ENCODE measurements around the gene TEX48. TPM values are rescaled to one million over a fixed set of nuclear protein-coding genes. Genes with fewer than 3 reads are reported as not detected.

Gene TEX48
- polyA plus RNA-seq, 4 donors = not detected

DNA sequence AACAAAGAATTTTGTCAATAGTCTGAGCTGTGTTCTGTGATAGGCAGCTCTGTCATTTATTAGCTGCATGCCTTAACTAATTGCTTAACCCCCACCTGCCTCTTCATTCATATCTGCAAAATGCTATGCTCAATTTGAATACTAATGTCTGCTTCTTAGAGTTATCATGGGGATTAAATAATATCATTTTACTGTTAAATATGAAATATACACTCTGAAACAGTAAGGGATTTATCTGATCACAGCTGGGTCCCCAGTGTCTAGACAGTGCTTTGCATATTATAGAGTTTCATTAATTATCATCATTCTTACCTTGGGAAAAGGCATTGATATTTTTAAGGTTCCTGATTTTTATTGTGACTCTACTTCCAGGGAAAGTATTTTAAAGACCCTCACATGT is 12.0 kb downstream of the TEX48 start:
- DNase-seq (ENCODE audit: low read depth in 4 of 4, low spot score in 3 of 4) = no peak

- no peak for DNase-seq (ENCODE audit: low read depth in 4 of 4, low spot score in 3 of 4)
Measured at GRCh38 chr9:114668146-114668545, 13.8 kb downstream of the TEX48 start.

- no peak for DNase-seq (ENCODE audit: low read depth in 4 of 4, low spot score in 3 of 4)
Measured at GRCh38 chr9:114666851-114667250, 15.1 kb downstream of the TEX48 start.

- no peak for DNase-seq (ENCODE audit: low read depth in 4 of 4, low spot score in 3 of 4)
Measured at GRCh38 chr9:114666401-114666800, 15.6 kb downstream of the TEX48 start.

- no peak for DNase-seq (ENCODE audit: low read depth in 4 of 4, low spot score in 3 of 4)
Measured at GRCh38 chr9:114664181-114664580, 17.8 kb downstream of the TEX48 start.

DNA sequence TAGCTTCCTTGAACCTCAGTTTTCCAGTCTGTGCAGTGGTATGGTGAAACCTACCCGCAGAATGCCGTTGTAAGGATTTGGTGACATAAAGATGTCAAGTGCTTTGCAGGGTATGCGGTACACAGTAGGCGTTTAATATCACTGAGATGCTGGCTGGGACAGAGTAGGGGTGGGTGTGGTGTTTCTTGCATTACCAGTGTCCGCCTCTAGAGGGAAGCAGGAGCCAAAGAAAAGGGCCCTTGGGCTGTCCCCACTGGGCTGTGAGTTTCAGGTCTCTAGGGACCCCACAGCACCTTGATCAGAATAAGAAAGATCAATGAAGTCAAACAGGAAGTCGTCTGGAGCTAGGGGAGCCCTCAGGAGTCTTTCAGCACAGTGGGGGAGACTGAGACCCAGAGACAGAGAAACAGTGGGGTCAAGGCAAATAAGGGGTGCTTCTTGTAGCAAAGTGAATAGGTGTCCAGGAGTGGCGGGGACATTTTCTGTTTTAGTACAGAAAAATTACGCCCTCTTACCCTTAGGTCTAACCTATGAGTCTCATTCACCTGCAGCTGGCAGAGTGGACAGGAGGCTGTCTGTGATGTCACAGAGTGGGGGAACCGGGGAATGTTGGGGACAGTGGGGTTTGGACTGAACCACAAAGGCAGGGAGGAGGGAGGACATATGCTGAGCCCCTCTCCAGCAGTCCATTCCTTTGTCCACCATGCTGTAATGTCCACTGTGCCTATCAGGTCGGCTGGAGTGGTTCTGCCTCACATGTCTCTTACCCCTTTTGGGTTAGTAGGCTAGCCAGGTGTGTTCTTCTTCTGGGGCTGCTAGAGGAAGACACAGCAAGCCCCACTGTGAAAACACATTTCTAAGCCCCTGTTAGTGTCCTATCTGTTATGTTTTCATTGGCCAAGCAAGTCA is 19.7 kb downstream of the TEX48 start:
- DNase-seq (ENCODE audit: low read depth in 4 of 4, low spot score in 3 of 4) = peak in 1 of 4 donors; percentile 12

DNA sequence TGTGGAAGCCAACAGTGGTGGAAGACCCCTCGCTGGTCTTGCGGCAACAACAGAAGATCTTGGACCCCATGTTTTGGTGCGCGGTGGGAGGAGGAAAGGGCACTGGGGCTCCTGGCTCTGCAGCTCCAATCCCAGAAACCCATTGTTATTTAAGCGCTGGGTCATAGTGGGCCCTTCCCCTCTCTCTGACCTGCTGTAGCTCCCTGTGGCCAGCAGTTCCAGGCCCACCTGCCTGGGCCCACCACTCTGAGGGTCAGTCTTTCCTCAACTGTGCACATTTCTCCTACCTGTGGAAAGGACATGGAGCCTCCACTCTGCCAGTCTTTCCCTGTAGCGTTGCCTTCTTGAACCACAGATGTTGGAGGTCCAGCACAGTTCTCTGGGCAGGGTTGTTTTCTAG is 24.3 kb downstream of the TEX48 start, which contains the start of gene TEX53:
Gene TEX53 (minus strand): TSS at position 101 of the 400 bp plus-strand sequence. CDS start 31 bp downstream, at position 70.
- DNase-seq (ENCODE audit: low read depth in 4 of 4, low spot score in 3 of 4) = no peak

GRCh38 chr9:114656301-114656700 is 25.7 kb downstream of the TEX48 start:
- no peak for DNase-seq (ENCODE audit: low read depth in 4 of 4, low spot score in 3 of 4)

GRCh38 chr9:114655689-114656088 is 26.3 kb downstream of the TEX48 start:
- no peak for DNase-seq (ENCODE audit: low read depth in 4 of 4, low spot score in 3 of 4)

GRCh38 chr9:114653556-114654159 is 28.3 kb downstream of the TEX48 start:
- DNase-seq (ENCODE audit: low read depth in 4 of 4, low spot score in 3 of 4) = peak; percentile 48 to 56 (median 52)

- DNase-seq (ENCODE audit: low read depth in 4 of 4, low spot score in 3 of 4) = no peak
Measured at GRCh38 chr9:114652776-114653555, 29.0 kb downstream of the TEX48 start.

DNA sequence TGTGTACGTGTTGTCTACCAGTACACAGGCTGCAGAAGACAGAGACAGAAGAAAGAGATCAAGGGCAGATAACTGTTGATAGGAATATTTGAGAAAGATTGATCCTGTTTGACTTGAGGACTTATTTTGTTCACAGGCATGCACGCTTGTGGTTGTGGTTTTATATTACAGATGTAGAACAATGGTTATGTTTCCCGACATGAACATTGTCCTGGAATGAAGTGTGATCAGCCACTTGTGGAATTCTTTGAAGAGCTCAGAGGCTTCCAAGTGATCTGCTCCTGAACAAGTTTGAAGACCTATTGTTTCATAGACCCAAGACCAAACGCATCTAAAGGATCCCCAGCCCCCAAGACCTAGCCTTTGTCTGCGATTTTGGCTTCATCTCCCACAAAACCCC is 38.1 kb downstream of the TEX48 start:
- DNase-seq (ENCODE audit: low read depth in 4 of 4, low spot score in 3 of 4) = no peak

DNA sequence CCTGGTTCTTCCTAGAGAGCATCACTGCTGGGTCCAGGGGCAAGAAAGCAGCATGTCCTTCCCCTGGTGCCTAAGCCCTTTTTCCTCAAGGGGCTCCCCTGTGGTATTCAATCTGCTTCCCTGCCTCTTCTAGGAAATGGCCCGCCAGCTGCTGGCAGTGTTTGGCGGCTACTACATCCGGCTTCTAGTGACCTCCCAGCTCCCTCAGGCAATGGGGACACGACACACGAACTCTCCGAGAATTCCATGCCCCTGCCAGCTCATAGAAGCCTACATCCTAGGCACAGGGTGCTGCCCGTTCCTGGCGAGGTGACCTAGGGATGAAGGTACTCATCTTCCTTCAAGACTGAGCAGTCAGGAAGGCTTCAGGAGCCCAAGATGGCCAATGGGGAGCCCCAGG is 39.0 kb downstream of the TEX48 start:
- no peak for DNase-seq (ENCODE audit: low read depth in 4 of 4, low spot score in 3 of 4)

DNA sequence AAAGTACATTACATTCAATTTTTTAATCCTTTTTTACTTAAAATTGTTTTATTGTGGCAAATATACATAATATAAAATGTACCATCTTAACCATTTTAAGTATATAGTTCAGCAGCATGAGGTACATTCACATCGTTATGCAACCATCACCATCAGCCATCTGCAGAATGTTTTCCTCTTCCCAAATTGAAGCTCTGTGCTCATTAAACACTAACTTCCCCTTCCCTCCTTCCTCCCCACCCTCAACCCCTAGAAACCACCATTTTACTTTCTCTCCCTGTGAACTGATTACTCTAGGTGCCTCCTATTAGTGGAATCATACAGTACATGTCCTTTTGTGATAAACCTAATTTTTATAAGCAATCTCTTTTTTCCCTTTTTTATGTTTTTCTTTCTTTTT is 40.0 kb downstream of the TEX48 start:
- DNase-seq (ENCODE audit: low read depth in 4 of 4, low spot score in 3 of 4) = no peak

- no peak for DNase-seq (ENCODE audit: low read depth in 4 of 4, low spot score in 3 of 4)
Measured at GRCh38 chr9:114638404-114638803, 43.6 kb downstream of the TEX48 start.

GRCh38 chr9:114634387-114634786 is 47.6 kb downstream of the TEX48 start:
- DNase-seq (ENCODE audit: low read depth in 4 of 4, low spot score in 3 of 4) = no peak

GRCh38 chr9:114633438-114634089 is 48.4 kb downstream of the TEX48 start:
- no peak for DNase-seq (ENCODE audit: low read depth in 4 of 4, low spot score in 3 of 4)

GRCh38 chr9:114631166-114631565 is 50.8 kb downstream of the TEX48 start:
- no peak for DNase-seq (ENCODE audit: low read depth in 4 of 4, low spot score in 3 of 4)

- no peak for DNase-seq (ENCODE audit: low read depth in 4 of 4, low spot score in 3 of 4)
Measured at GRCh38 chr9:114629563-114630090, 52.4 kb downstream of the TEX48 start.

GRCh38 chr9:114627553-114627952 is 54.4 kb downstream of the TEX48 start:
- DNase-seq (ENCODE audit: low read depth in 4 of 4, low spot score in 3 of 4) = no peak
